GM12891 (cell line): ENCODE results near the gene DHRSX.
"Not testable (repeated sequence)": the region's sequence is repeated elsewhere in the genome, so short reads cannot be mapped to it uniquely, and the experiment has no call there.

Experiments
- POLR2A ChIP-seq: IDR thresholded peaks from 2 replicates; pipeline ENCODE4 v1.6.1; 2011; ENCODE audit warnings: low read depth, low read length, control low read depth
- POLR2AphosphoS5 ChIP-seq: IDR thresholded peaks from 2 replicates; pipeline ENCODE4 v1.6.1; 2011; ENCODE audit warnings: low read depth, low read length, control low read depth
- SPI1 ChIP-seq: IDR thresholded peaks from 2 replicates; pipeline ENCODE4 v1.6.1; 2011; ENCODE audit warnings: low read depth, low read length, control low read depth
- TAF1 ChIP-seq: IDR thresholded peaks from 2 replicates; pipeline ENCODE4 v1.6.1; 2011; ENCODE audit warnings: low read depth, low read length, control low read depth

GRCh38 chrX:2469852-2470251 lies 30.9 kb downstream of the DHRSX start:
- not testable (repeated sequence) for TF ChIP-seq POLR2AphosphoS5, POLR2A, TAF1, SPI1
